Measurements from ENCODE around the gene CCDC97. TPM values are rescaled to one million over a fixed set of nuclear protein-coding genes. Genes with fewer than 3 reads are reported as not detected.
A peak's percentile ranks its signal among the peaks of the same experiment; 100 is the strongest.
"Not testable (repeated sequence)": the region's sequence is repeated elsewhere in the genome, so short reads cannot be mapped to it uniquely, and the experiment has no call there.

The CCDC97 gene
- total RNA-seq, 1 donor from 2014 or later, result 35.9 TPM

DNA sequence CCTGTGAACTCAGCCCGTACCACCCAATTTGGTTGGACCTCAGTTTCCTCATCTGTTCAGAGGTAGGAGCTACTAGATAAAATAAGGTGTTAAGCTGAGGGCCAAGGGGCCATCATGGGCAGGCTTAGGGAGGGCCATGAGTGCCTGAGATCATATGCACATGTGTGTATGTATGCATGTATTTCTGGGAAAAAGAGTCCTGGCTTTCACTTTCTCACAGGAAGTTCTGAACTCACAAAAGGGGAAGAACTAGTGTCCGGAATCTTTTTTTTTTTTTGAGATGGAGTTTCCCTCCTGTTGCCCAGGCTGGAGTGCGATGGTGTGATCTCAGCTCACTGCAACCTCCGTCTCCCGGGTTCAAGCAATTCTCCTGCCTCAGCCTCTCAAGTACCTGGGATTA, 24.8 kb downstream of the CCDC97 start:
- TF ChIP-seq, protein P1, sequence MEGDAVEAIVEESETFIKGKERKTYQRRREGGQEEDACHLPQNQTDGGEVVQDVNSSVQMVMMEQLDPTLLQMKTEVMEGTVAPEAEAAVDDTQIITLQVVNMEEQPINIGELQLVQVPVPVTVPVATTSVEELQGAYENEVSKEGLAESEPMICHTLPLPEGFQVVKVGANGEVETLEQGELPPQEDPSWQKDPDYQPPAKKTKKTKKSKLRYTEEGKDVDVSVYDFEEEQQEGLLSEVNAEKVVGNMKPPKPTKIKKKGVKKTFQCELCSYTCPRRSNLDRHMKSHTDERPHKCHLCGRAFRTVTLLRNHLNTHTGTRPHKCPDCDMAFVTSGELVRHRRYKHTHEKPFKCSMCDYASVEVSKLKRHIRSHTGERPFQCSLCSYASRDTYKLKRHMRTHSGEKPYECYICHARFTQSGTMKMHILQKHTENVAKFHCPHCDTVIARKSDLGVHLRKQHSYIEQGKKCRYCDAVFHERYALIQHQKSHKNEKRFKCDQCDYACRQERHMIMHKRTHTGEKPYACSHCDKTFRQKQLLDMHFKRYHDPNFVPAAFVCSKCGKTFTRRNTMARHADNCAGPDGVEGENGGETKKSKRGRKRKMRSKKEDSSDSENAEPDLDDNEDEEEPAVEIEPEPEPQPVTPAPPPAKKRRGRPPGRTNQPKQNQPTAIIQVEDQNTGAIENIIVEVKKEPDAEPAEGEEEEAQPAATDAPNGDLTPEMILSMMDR (IDR thresholded peaks at IDR 0.05), result no peak
- H3K27me3 Mint-ChIP-seq (ENCODE audit: unreplicated experiment), result no peaks in the 10 kb centered on the region
- peaks cover 11% of the 10 kb centered on the region for H3K4me1 Mint-ChIP-seq (ENCODE audit: unreplicated experiment)
- no peak overlapping the region for H3K4me3 Mint-ChIP-seq (ENCODE audit: unreplicated experiment)
- no peak for DNase-seq (ENCODE audit: extremely low spot score, unreplicated experiment)
- peak overlapping the region; percentile 42 for H3K27ac Mint-ChIP-seq (ENCODE audit: unreplicated experiment)
- H3K9me3 Mint-ChIP-seq (ENCODE audit: unreplicated experiment), result no peaks in the 10 kb centered on the region
- peaks cover 40% of the 10 kb centered on the region for H3K36me3 Mint-ChIP-seq (ENCODE audit: unreplicated experiment)

DNA sequence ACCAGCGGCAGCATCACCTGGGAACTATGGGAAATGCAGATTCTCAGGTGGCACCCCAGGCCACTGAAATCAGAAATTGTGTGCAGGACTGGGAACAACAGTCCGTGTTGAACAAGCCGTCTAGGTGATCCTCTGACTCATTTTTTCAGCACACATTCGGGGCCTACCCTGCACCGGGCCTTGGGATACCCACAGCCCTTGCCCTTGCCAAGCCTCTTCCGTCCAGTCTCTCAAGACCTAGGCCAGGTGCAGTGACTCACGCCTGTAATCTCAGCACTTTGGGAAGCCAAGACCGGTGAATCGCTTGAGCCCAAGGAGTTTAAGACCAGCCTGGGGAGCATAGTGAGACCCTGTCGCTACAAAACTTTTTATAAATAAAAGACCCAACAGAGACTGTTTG, 25.5 kb downstream of the CCDC97 start:
- DNase-seq (ENCODE audit: extremely low spot score, unreplicated experiment), result no peak
- TF ChIP-seq, protein P1 (IDR thresholded peaks at IDR 0.05), result no peak
- H3K36me3 Mint-ChIP-seq (ENCODE audit: unreplicated experiment), result peaks cover 42% of the 10 kb centered on the region
- H3K27ac Mint-ChIP-seq (ENCODE audit: unreplicated experiment), result no peak overlapping the region
- no peaks in the 10 kb centered on the region for H3K27me3 Mint-ChIP-seq (ENCODE audit: unreplicated experiment)
- peaks cover 11% of the 10 kb centered on the region for H3K4me1 Mint-ChIP-seq (ENCODE audit: unreplicated experiment)
- H3K4me3 Mint-ChIP-seq (ENCODE audit: unreplicated experiment), result no peak overlapping the region
- H3K9me3 Mint-ChIP-seq (ENCODE audit: unreplicated experiment), result no peaks in the 10 kb centered on the region

DNA sequence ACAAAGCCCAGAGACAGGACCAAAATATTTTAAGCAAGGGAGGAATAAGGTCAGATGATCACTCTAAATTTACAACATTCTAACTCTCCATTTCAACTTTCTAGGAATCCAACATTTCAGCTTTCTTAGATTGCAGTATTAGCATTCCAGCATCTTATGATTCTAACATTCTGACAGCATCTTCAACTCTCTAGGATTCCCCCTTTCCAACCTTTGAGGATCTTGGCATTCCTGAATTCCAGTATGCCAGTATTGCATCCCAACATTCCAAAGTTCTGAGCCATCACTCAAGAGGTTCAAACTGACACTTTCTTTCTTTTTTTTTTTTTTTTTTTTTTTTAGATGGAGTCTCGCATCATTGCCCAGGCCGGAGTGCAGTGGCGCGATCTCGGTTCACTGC, 30.0 kb downstream of the CCDC97 start:
- H3K4me3 Mint-ChIP-seq (ENCODE audit: unreplicated experiment), result no peak overlapping the region
- no peaks in the 10 kb centered on the region for H3K9me3 Mint-ChIP-seq (ENCODE audit: unreplicated experiment)
- H3K4me1 Mint-ChIP-seq (ENCODE audit: unreplicated experiment), result peaks cover 5% of the 10 kb centered on the region
- no peak for DNase-seq (ENCODE audit: extremely low spot score, unreplicated experiment)
- TF ChIP-seq, protein P1 (IDR thresholded peaks at IDR 0.05), result no peak
- H3K27me3 Mint-ChIP-seq (ENCODE audit: unreplicated experiment), result no peaks in the 10 kb centered on the region
- H3K27ac Mint-ChIP-seq (ENCODE audit: unreplicated experiment), result peak overlapping the region; percentile 63
- H3K36me3 Mint-ChIP-seq (ENCODE audit: unreplicated experiment), result peaks cover 33% of the 10 kb centered on the region

DNA sequence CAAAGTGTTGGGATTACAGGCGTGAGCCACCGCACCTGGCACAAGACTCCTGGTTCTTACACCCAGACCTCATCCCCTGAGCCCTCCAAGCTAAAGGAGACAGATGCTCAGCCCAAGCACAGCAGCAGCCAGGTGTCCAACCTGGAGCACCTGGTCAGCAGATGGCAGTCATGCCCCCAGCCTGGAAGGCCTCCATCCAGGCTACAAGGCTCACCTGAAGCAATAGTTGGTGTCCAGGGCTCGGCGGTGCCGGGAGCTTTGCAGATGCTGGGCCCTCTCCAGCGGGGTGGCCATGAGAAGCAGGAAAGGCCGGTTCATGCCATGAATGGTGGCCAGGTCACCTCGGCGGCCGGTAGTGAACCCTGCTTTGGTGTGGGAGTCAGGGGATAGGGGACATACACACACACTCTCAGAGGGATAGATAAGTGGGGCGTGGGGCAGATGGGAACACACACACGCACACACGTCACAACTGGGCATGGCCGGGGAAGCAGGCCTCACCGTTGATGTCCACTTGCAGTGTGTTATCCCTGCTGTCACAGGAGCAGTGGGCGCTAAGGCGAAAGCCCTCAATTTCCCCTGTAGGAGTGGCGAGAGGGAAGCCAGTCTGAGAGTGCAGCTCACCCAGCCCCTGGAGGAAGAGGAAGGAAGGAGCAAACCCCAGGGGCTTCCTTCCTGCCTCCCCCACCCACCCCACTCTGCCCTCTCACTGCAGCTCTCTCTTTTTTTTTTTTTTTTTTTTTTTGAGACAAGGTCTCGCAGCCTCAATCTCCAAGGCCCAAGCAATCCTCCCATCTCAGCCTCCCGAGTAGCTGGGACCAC, 31.9 kb downstream of the CCDC97 start:
- Mint-ChIP-seq H3K4me1 (ENCODE audit: unreplicated experiment) (peaks cover 5% of the 10 kb centered on the region), H3K4me3 (ENCODE audit: unreplicated experiment) (no peak overlapping the region), H3K36me3 (ENCODE audit: unreplicated experiment) (peaks cover 32% of the 10 kb centered on the region), H3K27me3 (ENCODE audit: unreplicated experiment) (no peaks in the 10 kb centered on the region), H3K27ac (ENCODE audit: unreplicated experiment) (no peak overlapping the region), H3K9me3 (ENCODE audit: unreplicated experiment) (no peaks in the 10 kb centered on the region)
- no peak for DNase-seq (ENCODE audit: extremely low spot score, unreplicated experiment)
- TF ChIP-seq, protein P1 (IDR thresholded peaks at IDR 0.05), result no peak

DNA sequence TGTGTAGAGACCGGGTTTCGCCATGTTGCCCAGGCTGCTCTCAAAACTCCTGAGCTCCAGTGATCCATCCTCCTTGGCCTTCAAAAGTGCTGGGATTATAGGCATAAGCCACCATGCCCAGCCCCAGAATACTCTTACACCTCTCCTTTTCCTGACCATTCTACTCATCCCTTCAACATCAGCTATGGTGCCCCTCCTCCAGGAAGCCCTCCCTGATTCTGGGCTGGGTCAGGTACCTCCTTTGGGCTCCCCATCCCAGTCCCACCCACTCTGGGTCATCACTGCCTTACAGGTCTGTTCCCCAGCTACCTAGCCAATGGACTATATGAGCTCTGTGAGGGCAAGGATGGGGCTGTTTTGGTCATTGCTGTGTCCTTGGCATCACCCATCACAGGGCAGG, 34.2 kb downstream of the CCDC97 start:
- TF ChIP-seq, protein P1 (IDR thresholded peaks at IDR 0.05), result no peak
- H3K9me3 Mint-ChIP-seq (ENCODE audit: unreplicated experiment), result no peaks in the 10 kb centered on the region
- no peaks in the 10 kb centered on the region for H3K27me3 Mint-ChIP-seq (ENCODE audit: unreplicated experiment)
- H3K4me1 Mint-ChIP-seq (ENCODE audit: unreplicated experiment), result peaks cover 11% of the 10 kb centered on the region
- peaks cover 29% of the 10 kb centered on the region for H3K36me3 Mint-ChIP-seq (ENCODE audit: unreplicated experiment)
- no peak overlapping the region for H3K27ac Mint-ChIP-seq (ENCODE audit: unreplicated experiment)
- no peak overlapping the region for H3K4me3 Mint-ChIP-seq (ENCODE audit: unreplicated experiment)
- no peak for DNase-seq (ENCODE audit: extremely low spot score, unreplicated experiment)

DNA sequence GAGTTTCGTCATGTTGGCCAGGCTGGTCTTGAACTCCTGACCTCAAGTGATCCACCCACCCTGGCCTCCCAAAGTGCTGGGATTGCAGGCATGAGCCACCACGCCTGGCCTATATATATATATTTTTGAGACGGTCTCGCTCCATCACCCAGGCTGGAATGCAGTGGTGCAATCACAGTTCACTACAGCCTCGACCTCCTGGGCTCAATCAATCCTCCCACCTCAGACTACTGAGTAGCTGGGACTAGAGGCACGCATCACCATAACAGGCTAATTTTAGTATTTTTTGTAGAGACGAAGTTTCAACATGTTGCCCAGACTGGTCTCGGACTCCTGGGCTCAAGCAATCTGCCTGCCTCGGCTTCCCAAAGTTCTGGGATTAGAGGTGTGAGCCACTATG, 36.9 kb downstream of the CCDC97 start:
- H3K27me3 Mint-ChIP-seq (ENCODE audit: unreplicated experiment); H3K4me3 Mint-ChIP-seq (ENCODE audit: unreplicated experiment); H3K27ac Mint-ChIP-seq (ENCODE audit: unreplicated experiment); H3K9me3 Mint-ChIP-seq (ENCODE audit: unreplicated experiment); DNase-seq (ENCODE audit: extremely low spot score, unreplicated experiment): not testable (repeated sequence)
- Mint-ChIP-seq H3K36me3 (ENCODE audit: unreplicated experiment) (peaks cover 19% of the 10 kb centered on the region), H3K4me1 (ENCODE audit: unreplicated experiment) (peaks cover 21% of the 10 kb centered on the region)

Data from osteocyte (in vitro differentiated cells).